ENCODE results near the gene TRIM9. TPM values are rescaled to one million over a fixed set of nuclear protein-coding genes. Genes with fewer than 3 reads are reported as not detected.

Gene TRIM9
- total RNA-seq, 1 donor from 2014 or later = 1.0 TPM

DNA sequence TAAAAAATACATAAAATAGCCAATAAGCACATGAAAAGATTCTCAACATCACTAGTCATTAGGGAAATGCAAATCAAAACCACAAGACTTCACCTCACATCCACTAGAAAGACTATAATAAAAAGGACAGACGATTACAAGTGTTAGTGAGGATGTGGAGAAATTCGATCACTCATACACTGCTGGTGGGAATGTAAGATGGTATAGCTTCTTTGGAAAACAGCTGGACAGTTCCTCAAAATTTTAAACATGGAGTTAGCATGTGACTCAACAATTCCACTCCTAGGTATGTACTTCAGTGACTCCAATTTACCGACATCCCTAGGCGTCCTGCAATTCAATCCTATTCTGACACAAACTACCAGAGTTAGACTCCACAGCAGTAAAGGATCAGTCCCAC is 13.7 kb downstream of the TRIM9 start:
- Histone ChIP-seq H3K4me1 (ENCODE audit: control insufficient read depth in 3 of 3, insufficient read depth in 3 of 3, low read length in 3 of 3) (no peaks in the 10 kb centered on the region), H3K36me3 (ENCODE audit: control insufficient read depth in 3 of 3, insufficient read depth in 3 of 3, low read length in 3 of 3) (no peaks in the 10 kb centered on the region), H3K27me3 (ENCODE audit: control insufficient read depth in 3 of 3, insufficient read depth in 3 of 3, low read length in 3 of 3) (no peaks in the 10 kb centered on the region), H3K9me3 (ENCODE audit: control insufficient read depth in 3 of 3, low read length in 3 of 3) (no peaks in the 10 kb centered on the region), H3K4me3 (ENCODE audit: low read length in 3 of 3) (no peak overlapping the region), H3K9ac (ENCODE audit: low read depth in 1 of 3, low read length in 3 of 3) (no peak overlapping the region), H3K27ac (ENCODE audit: low read depth, low read length) (no peak overlapping the region)

DNA sequence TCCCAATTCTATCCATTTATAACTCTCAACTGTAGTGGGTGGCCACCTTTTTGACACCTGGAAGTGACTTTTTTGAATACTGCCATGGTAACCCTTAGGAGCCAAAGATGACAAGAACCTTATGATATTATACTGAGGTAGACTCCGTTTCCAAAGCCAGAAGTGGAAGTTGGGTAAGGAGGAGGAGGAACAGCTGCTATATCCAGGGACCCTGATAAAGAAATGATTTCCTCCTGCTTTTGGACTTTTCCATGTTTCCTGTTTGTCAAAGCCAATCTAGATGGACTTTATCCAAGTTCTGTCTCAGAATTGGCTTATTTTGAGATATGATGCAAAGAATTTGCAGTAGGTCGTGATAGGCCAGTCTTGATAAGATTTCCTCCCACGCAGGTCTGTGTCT is 14.3 kb downstream of the TRIM9 start:
- H3K4me3 ChIP-seq (ENCODE audit: low read length in 3 of 3) = no peak overlapping the region

DNA sequence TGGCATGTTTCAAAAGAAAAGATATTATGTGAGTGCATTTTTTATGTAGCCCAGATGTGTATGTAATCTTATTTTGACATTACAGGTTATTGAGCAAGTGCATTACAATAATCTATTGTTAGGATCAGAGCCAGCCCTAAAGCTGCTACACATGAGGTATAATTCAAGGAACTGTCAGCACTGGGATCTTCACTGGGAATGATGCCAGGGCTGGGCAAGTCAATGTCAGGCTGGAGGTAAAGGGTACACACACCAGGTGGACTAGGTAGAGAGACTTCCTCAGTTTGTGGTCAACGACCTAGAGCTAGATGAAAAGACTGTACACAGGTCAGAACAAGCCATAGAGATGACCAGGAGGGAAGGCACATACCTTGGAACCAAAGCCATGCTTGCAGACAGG is 15.4 kb downstream of the TRIM9 start:
- H3K9me3 ChIP-seq (ENCODE audit: control insufficient read depth in 3 of 3, low read length in 3 of 3) = no peaks in the 10 kb centered on the region
- no peaks in the 10 kb centered on the region for H3K27me3 ChIP-seq (ENCODE audit: control insufficient read depth in 3 of 3, insufficient read depth in 3 of 3, low read length in 3 of 3)
- H3K9ac ChIP-seq (ENCODE audit: low read depth in 1 of 3, low read length in 3 of 3) = no peak overlapping the region
- H3K4me1 ChIP-seq (ENCODE audit: control insufficient read depth in 3 of 3, insufficient read depth in 3 of 3, low read length in 3 of 3) = no peaks in the 10 kb centered on the region
- H3K27ac ChIP-seq (ENCODE audit: low read depth, low read length) = no peak overlapping the region
- H3K4me3 ChIP-seq (ENCODE audit: low read length in 3 of 3) = no peak overlapping the region
- no peaks in the 10 kb centered on the region for H3K36me3 ChIP-seq (ENCODE audit: control insufficient read depth in 3 of 3, insufficient read depth in 3 of 3, low read length in 3 of 3)

More for the DNA sequence above, 14.3 kb downstream of the TRIM9 start:
- H3K9me3 ChIP-seq (ENCODE audit: control insufficient read depth in 3 of 3, low read length in 3 of 3) = no peaks in the 10 kb centered on the region
- H3K27me3 ChIP-seq (ENCODE audit: control insufficient read depth in 3 of 3, insufficient read depth in 3 of 3, low read length in 3 of 3) = no peaks in the 10 kb centered on the region
- H3K4me1 ChIP-seq (ENCODE audit: control insufficient read depth in 3 of 3, insufficient read depth in 3 of 3, low read length in 3 of 3) = no peaks in the 10 kb centered on the region
- H3K27ac ChIP-seq (ENCODE audit: low read depth, low read length) = no peak overlapping the region
- no peak overlapping the region for H3K9ac ChIP-seq (ENCODE audit: low read depth in 1 of 3, low read length in 3 of 3)
- H3K36me3 ChIP-seq (ENCODE audit: control insufficient read depth in 3 of 3, insufficient read depth in 3 of 3, low read length in 3 of 3) = no peaks in the 10 kb centered on the region

DNA sequence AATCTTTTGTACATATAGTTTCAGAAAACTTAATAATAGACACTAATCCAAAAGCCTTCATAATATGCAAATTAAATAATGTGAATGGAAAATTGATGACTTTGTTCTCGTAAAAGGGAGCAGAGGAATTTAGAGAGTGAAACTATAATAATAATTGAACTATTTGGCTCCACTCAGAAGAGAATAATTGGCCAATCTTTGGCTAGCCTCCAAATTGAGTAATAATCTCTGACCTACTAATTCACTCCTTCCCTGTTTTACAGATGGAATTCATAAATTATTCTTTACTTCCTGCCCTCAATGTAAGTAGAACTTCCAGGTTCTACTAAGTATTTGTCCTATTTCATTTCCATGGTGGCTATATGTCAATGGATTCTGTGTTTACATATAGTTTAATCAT is 15.8 kb downstream of the TRIM9 start:
- H3K9me3 ChIP-seq (ENCODE audit: control insufficient read depth in 3 of 3, low read length in 3 of 3) = no peaks in the 10 kb centered on the region
- H3K36me3 ChIP-seq (ENCODE audit: control insufficient read depth in 3 of 3, insufficient read depth in 3 of 3, low read length in 3 of 3) = no peaks in the 10 kb centered on the region
- no peak overlapping the region for H3K27ac ChIP-seq (ENCODE audit: low read depth, low read length)
- no peaks in the 10 kb centered on the region for H3K27me3 ChIP-seq (ENCODE audit: control insufficient read depth in 3 of 3, insufficient read depth in 3 of 3, low read length in 3 of 3)
- no peaks in the 10 kb centered on the region for H3K4me1 ChIP-seq (ENCODE audit: control insufficient read depth in 3 of 3, insufficient read depth in 3 of 3, low read length in 3 of 3)
- H3K4me3 ChIP-seq (ENCODE audit: low read length in 3 of 3) = no peak overlapping the region
- H3K9ac ChIP-seq (ENCODE audit: low read depth in 1 of 3, low read length in 3 of 3) = no peak overlapping the region

DNA sequence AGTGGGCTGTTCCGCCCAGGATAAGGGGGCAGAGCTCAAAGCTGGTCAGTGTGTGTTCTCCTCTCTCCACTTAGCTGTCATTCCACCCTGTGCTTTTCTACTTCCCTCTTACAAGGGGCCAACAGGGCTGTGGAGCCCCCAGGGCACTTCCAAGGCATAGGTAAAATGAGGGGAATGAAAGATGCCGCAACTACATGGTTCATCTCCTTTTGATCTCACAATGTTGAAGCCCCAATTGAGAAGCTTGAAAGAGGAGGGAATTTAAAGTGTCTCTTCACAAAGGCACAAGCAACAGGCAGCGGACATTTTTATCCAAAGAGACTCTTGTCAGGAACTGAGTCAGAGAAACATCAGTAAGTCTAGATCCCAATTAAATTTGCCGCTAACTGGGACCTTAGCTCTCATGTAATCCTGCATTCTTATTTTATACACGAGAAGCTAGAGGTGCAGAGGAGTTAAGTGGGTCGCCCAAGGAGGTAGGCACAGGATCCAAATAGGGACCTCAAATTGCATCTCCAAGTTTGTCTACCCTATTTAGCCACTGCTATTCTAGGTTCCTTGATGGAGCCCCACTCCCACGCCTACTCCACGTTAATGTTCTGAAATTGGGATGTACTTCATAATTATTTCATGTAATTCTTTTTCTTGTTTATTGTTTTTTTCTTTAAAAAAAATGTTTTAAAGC is 20.1 kb downstream of the TRIM9 start:
- H3K9me3 ChIP-seq (ENCODE audit: control insufficient read depth in 3 of 3, low read length in 3 of 3) = peaks cover 0 to 4% (median 0%) of the 10 kb centered on the region in 3 donors
- no peaks in the 10 kb centered on the region for H3K4me1 ChIP-seq (ENCODE audit: control insufficient read depth in 3 of 3, insufficient read depth in 3 of 3, low read length in 3 of 3)
- H3K4me3 ChIP-seq (ENCODE audit: low read length in 3 of 3) = no peak overlapping the region
- no peak overlapping the region for H3K9ac ChIP-seq (ENCODE audit: low read depth in 1 of 3, low read length in 3 of 3)
- H3K36me3 ChIP-seq (ENCODE audit: control insufficient read depth in 3 of 3, insufficient read depth in 3 of 3, low read length in 3 of 3) = no peaks in the 10 kb centered on the region
- no peak overlapping the region for H3K27ac ChIP-seq (ENCODE audit: low read depth, low read length)
- H3K27me3 ChIP-seq (ENCODE audit: control insufficient read depth in 3 of 3, insufficient read depth in 3 of 3, low read length in 3 of 3) = no peaks in the 10 kb centered on the region

DNA sequence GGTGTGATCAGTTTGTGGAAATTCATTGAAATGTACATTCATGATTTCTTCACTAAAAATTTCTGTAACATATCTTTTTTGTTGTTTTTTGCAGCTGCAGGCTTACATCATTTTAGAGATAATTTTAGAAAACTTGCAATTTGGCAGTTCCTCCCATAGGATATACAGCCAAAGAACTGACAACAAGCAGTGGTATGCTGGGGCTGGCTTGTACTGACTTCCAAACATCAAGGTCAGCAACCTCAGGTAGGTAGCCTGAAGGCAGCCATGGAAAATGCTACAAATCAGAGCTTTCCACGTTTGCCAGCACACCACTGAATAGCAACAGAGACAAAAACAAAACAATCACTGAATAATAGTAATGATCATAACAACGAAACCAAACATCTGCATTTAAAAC is 21.2 kb downstream of the TRIM9 start:
- Histone ChIP-seq H3K36me3 (ENCODE audit: control insufficient read depth in 3 of 3, insufficient read depth in 3 of 3, low read length in 3 of 3) (no peaks in the 10 kb centered on the region), H3K9ac (ENCODE audit: low read depth in 1 of 3, low read length in 3 of 3) (no peak overlapping the region), H3K4me1 (ENCODE audit: control insufficient read depth in 3 of 3, insufficient read depth in 3 of 3, low read length in 3 of 3) (no peaks in the 10 kb centered on the region), H3K4me3 (ENCODE audit: low read length in 3 of 3) (no peak overlapping the region), H3K27ac (ENCODE audit: low read depth, low read length) (no peak overlapping the region), H3K9me3 (ENCODE audit: control insufficient read depth in 3 of 3, low read length in 3 of 3) (peaks cover 0 to 4% (median 0%) of the 10 kb centered on the region in 3 donors), H3K27me3 (ENCODE audit: control insufficient read depth in 3 of 3, insufficient read depth in 3 of 3, low read length in 3 of 3) (no peaks in the 10 kb centered on the region)

DNA sequence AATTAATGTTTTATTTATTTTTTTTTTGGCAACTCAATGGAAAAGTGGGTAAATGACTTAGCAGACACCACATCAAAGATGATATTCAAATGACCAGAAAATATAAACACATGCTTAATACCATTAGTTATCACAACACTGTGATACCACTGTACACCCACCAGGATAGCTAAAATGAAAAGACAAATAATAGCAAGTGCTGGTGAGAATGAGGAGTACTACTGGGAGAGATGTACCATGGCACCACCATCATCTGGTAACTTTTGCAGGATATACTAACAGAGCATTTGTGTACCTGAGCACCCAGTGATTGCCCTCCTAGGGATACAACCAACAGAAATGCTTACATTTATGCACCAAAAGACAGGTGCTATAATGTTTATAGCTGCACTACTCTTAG is 21.9 kb downstream of the TRIM9 start:
- no peak overlapping the region for H3K9ac ChIP-seq (ENCODE audit: low read depth in 1 of 3, low read length in 3 of 3)

DNA sequence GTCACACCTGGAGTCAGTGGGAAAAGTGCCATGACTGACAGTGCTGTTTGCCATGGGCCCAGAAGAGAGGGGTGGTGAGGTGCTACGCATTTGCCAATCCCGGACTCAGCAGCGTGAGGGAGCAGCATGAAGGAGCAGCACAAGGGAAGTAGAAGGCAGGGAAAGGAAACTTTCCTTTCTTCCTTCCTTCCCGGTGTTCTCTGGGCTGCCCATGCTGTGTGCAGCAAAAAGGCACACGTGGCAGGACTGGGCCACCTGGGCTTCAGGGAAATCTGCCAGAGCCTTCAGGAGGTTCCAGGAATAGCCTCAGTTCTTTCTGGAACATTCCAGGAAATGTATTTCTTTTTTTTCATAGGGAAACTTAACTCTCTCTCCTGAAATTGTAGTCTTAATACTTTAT is 23.0 kb downstream of the TRIM9 start:
- no peak overlapping the region for H3K27ac ChIP-seq (ENCODE audit: low read depth, low read length)
- no peaks in the 10 kb centered on the region for H3K36me3 ChIP-seq (ENCODE audit: control insufficient read depth in 3 of 3, insufficient read depth in 3 of 3, low read length in 3 of 3)
- no peak overlapping the region for H3K9ac ChIP-seq (ENCODE audit: low read depth in 1 of 3, low read length in 3 of 3)
- peaks cover 0 to 4% (median 0%) of the 10 kb centered on the region in 3 donors for H3K9me3 ChIP-seq (ENCODE audit: control insufficient read depth in 3 of 3, low read length in 3 of 3)
- H3K4me3 ChIP-seq (ENCODE audit: low read length in 3 of 3) = no peak overlapping the region
- H3K4me1 ChIP-seq (ENCODE audit: control insufficient read depth in 3 of 3, insufficient read depth in 3 of 3, low read length in 3 of 3) = no peaks in the 10 kb centered on the region
- no peaks in the 10 kb centered on the region for H3K27me3 ChIP-seq (ENCODE audit: control insufficient read depth in 3 of 3, insufficient read depth in 3 of 3, low read length in 3 of 3)

More for the DNA sequence above, 21.9 kb downstream of the TRIM9 start:
- H3K4me3 ChIP-seq (ENCODE audit: low read length in 3 of 3) = no peak overlapping the region
- H3K4me1 ChIP-seq (ENCODE audit: control insufficient read depth in 3 of 3, insufficient read depth in 3 of 3, low read length in 3 of 3) = no peaks in the 10 kb centered on the region
- H3K27ac ChIP-seq (ENCODE audit: low read depth, low read length) = no peak overlapping the region
- peaks cover 0 to 4% (median 0%) of the 10 kb centered on the region in 3 donors for H3K9me3 ChIP-seq (ENCODE audit: control insufficient read depth in 3 of 3, low read length in 3 of 3)
- no peaks in the 10 kb centered on the region for H3K36me3 ChIP-seq (ENCODE audit: control insufficient read depth in 3 of 3, insufficient read depth in 3 of 3, low read length in 3 of 3)
- H3K27me3 ChIP-seq (ENCODE audit: control insufficient read depth in 3 of 3, insufficient read depth in 3 of 3, low read length in 3 of 3) = no peaks in the 10 kb centered on the region

DNA sequence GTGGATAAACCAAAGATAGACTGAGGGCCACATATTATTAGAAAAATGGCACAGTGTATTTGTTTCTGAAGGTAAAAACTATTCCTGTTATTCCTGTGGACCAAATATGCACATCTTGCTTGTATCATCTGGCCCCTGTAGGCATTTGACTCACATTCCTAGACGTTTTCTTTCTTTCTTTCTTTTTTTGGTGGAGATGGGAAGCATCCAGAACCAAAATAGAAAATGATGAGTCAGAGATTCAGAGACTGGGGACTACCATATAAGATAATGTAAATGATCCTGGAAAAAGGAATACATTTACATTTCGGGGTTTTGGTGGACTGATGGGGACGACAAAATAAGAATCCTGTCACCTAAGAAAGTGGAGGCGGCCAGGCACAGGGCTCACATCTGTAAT is 24.2 kb downstream of the TRIM9 start:
- no peak overlapping the region for H3K9ac ChIP-seq (ENCODE audit: low read depth in 1 of 3, low read length in 3 of 3)
- H3K4me3 ChIP-seq (ENCODE audit: low read length in 3 of 3) = no peak overlapping the region

DNA sequence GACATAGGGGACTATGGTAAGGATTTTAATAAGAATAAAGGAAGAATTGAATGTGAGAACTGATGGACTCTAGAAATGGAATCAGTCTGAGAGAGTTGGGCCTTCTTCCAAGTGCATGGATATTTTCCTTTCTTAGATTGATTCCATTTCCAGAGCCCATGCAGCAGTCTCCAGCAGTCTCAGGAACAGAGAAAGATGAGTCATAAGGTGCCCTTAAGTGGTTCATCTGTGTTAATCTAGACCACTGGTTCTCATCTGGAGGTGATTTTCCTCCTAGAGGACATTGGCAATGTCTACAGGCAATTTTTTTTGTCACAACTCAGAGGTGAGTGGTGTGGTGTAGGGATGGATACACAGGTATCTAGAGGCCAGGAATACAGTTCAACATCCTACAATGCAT is 25.9 kb downstream of the TRIM9 start:
- Histone ChIP-seq H3K9me3 (ENCODE audit: control insufficient read depth in 3 of 3, low read length in 3 of 3) (peaks cover 0 to 4% (median 0%) of the 10 kb centered on the region in 3 donors), H3K27ac (ENCODE audit: low read depth, low read length) (no peak overlapping the region), H3K4me1 (ENCODE audit: control insufficient read depth in 3 of 3, insufficient read depth in 3 of 3, low read length in 3 of 3) (no peaks in the 10 kb centered on the region), H3K27me3 (ENCODE audit: control insufficient read depth in 3 of 3, insufficient read depth in 3 of 3, low read length in 3 of 3) (no peaks in the 10 kb centered on the region), H3K9ac (ENCODE audit: low read depth in 1 of 3, low read length in 3 of 3) (no peak overlapping the region), H3K4me3 (ENCODE audit: low read length in 3 of 3) (no peak overlapping the region), H3K36me3 (ENCODE audit: control insufficient read depth in 3 of 3, insufficient read depth in 3 of 3, low read length in 3 of 3) (no peaks in the 10 kb centered on the region)

More for the DNA sequence above, 24.2 kb downstream of the TRIM9 start:
- Histone ChIP-seq H3K27me3 (ENCODE audit: control insufficient read depth in 3 of 3, insufficient read depth in 3 of 3, low read length in 3 of 3) (no peaks in the 10 kb centered on the region), H3K4me1 (ENCODE audit: control insufficient read depth in 3 of 3, insufficient read depth in 3 of 3, low read length in 3 of 3) (no peaks in the 10 kb centered on the region), H3K9me3 (ENCODE audit: control insufficient read depth in 3 of 3, low read length in 3 of 3) (peaks cover 0 to 4% (median 0%) of the 10 kb centered on the region in 3 donors), H3K36me3 (ENCODE audit: control insufficient read depth in 3 of 3, insufficient read depth in 3 of 3, low read length in 3 of 3) (no peaks in the 10 kb centered on the region), H3K27ac (ENCODE audit: low read depth, low read length) (no peak overlapping the region)
